Hindlimb muscle (tissue), 1 donor: Measurements from ENCODE around the gene TTI1. TPM values are rescaled to one million over a fixed set of nuclear protein-coding genes. Genes with fewer than 3 reads are reported as not detected.
"Not testable (repeated sequence)": the region's sequence is repeated elsewhere in the genome, so short reads cannot be mapped to it uniquely, and the experiment has no call there.

ENCODE experiments used
- DNase-seq: peaks from one replicate; pipeline ENCODE4 v3.0.0-alpha.2; 2013
- polyA plus RNA-seq: library from polyadenylated mRNA; unstranded; fragments of 120-200 nt; gene quantifications from one replicate; pipeline ENCODE4 v1.2.1, GENCODE V29; 2013; ENCODE audit not compliant: insufficient read length

TTI1 gene
- polyA plus RNA-seq, 1 donor = 17.4 TPM

DNA sequence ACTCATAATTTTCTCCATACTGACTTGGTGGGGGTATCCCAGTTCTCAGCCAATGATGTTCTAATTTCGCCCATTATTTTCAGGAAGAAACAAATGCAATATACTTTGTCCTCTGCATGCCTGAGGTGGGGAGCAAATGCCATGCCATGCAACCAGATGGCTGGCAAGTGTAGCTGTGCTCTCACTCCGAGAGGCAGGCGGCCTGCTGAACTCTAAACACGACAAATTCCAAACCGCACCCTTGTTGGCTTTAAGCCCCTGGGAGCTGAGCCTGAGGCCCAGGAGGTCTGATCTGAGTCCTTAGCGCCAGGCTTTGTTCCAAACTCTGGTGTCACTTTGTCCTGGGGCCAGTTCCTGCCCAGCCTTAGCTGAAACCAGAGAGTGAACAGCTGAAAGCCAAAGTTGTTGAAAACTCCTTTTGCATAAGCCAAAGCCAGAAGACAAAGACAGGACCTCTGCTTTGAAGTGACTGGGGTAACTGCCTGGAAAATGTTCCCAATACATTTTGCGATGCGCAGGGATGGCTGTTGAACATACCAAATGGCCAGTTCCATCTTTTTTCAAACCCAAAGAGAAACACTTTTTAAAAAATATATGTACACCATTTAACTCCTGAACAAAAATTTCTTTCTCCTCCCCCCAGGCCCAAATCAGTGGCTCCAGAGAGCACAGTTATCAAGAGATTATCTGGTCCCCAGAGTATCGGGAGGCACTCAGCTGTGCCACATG, 46.2 kb downstream of the TTI1 start:
- DNase-seq = peak; percentile 47

DNA sequence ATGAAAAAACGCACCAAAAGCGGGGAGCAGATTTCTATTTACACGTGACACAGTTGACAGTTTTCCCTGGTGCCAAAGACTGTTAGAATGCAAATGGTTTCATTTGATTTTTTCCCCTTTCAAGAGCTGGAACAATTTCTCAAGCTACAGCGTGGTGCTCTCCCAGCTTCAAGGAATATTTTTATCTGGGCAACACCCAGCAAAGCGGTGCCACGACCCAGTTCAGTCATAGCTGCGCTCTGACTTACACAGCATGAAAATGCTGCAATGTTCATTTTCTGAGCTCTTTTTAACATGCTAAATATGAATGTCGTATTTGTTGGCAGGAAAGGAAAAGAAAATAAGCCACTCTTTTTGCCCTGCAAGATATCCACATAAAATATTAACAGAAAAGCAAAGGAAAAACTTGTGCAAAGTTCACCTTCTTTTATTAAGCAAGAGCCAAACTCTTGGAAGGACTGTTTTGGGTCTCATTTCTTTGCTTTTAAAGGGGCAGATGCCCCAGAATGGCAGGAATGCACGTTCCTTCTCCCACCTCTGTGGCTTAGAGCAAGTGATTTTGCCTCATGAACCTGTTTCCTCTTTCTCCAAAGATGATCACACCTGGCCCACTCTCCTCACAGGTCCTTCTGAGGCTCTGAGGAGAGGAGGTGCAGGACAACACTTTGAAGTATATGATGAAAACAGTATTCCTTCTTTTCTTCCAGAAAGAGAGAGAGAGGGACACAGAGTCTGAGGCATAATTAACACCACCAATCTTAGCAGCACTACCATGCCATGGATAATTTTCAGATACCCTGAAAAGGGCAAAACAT, 47.0 kb downstream of the TTI1 start:
- DNase-seq = no peak

DNA sequence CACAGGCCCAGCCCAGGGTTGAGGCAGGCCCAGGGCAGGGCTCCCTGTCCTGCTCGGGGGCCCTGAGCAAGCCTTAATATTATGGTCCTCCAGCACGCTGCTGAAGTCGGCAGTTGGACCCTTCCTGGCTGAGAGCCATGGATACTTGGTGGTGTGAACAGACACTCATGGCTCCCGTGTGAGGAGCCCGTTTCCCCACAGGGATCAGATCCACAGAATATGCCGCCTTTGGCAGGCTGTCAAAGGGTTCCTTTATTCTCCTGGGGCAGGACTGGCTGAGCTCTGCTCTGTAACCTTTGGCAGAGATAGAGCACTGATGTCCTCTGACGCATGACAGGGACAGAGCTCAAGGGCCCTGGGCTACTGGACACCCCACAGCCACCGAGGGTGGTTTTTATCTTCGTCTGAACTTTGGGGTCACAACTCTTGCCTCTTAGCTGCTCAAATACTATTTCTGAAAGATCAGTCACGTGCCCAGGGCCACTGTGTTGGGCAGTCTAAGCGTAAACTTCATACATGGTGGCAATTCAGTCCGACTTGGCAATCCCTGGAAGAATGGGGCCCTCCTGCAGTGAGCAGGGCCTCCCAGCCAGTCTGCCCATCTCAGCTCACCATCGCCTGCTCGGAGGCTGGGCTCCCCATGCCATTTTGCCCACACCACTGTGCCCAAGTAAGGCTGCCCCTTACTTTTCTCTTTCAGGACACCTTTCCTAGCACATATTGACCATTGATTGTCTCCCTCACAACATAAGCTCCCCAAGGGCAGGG, 49.1 kb downstream of the TTI1 start:
- DNase-seq = no peak

DNA sequence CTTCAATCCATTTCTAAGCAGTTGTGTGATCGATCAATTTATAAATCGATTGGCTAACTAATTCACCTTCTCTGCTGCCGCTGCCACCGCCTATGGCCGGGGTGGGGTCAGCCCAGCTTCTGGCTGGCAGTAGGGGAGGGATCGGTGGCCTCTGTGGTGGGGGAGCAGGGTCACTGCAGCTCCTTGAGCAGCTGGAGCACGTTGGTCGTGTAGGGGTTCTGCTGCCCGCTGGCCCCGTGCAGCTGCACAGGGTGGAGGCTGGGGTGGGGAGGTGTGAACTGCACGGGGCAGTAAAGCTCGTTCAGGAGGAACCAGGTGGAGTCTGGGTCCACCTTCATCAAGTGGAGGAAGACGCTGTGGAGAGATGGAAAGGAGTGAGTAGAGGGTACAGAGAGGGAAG, 50.0 kb downstream of the TTI1 start:
- DNase-seq = no peak

DNA sequence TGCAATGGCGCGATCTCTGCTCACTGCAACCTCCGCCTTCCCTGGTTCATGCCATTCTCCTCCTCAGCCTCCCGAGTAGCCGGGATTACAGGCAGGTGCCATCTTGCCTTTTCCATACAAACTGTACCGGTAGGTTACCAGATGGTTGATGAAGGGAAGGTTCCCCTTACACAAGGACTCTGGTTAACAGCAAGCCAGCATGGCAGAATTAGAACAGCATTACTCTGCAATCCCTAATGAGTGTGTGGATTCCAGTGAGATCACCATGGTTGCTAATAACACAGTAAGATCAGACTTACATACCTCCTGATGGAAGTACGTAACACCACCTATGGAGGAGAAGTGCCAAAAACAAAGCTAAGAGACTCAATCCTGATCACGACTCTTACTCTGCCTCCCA, 51.7 kb downstream of the TTI1 start:
- no peak for DNase-seq

DNA sequence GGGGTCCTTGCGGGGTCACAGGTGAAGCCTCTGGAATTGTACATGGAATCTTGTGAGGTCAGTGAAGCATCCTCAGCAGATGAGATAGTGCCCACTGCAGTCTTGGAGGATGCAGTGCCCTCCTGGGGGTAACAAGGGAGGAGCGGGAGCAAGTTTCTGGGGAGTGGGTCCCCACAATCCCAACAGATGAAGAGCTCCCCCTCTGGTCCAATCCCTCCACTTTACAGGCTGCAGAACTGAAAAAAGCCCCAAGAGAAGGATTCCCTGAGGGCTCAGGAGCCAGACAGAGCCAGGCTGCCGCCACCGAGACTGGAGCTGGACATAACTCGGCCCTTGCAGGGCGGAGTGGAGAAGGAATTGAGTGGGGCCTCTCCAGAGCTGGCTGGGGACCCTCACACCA, 52.4 kb downstream of the TTI1 start:
- no peak for DNase-seq

DNA sequence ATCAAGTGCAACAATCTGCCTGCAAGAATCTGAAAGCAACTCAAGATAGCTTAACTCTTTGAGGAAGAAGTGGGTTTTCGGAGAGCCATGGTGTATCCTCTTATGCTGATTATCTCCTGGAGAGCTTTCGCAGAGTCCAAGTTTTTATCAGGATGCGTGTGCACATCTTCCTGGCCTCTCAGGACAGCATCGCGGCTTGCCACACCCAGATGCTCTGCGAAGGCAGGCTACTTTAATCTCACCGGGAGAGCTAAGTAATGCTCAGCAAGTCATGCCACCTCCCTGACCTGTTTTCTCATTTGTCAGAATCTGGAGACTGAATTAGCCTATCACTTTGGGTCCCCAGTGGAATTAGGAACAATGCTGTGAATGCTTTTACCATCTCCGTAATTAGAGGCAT, 52.9 kb downstream of the TTI1 start:
- no peak for DNase-seq

DNA sequence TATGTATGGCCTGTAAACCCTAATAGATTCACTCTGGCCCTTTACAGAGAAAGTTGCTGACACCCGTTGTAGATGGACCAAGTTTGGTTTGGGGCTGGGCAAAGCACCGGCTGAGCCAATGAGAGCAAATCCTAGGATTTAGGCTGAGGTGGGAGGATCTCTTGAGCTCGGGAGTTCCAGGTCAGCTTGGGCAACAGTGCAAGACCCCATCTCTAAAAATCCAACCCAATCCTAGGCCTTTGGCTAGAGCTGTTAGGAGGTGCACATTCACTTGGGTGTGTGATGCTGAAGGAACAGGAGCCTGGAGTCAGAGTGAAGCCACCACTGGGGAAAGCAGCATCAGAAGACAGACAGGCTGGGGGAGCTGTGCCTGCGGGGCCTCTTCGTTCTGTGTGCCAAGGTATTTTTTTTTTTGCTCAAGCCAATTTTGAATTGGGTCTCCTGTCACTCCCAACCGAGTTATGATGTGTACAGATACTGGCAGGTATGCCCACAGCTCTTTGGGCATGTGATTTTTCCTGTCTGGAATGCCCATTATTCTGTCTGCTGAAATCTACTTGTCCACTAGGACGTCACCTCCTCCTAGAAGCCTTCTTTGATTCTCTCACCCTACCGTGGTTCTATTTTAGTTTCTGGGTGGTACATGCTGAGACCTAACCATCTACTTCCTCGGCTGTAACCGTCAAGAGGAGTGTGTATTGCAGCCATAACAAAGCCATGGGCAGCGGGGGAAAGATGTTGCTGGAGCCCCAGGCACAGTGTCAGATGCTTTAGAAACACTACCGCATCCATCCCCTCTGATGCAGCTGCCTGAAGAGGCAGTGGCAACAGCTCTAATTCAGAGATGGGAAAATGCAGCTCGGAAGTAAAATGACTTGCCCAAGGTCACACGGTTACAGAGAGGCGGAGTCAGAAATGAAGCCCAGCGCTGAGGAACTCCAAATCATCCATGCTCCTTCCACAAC, 54.0 kb downstream of the TTI1 start:
- no peak for DNase-seq

DNA sequence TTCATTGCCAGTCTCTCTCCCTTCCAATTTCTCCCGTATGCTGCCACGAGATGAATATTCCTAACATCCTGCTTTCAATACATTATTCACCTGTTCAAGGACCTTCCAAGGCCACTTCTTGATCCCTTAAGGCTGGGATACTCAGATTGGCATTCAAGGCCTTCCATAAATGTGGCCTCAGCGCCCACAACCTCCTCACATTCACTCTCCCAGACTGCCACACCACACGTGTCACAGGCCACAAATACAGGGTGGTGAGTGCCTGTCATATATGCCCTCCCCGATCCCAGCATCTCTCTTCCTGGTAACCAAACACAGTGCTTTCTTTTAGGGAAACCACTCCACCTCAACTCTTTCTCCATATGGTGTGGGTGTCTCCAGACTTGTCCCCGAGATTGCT, 55.5 kb downstream of the TTI1 start:
- DNase-seq = no peak

DNA sequence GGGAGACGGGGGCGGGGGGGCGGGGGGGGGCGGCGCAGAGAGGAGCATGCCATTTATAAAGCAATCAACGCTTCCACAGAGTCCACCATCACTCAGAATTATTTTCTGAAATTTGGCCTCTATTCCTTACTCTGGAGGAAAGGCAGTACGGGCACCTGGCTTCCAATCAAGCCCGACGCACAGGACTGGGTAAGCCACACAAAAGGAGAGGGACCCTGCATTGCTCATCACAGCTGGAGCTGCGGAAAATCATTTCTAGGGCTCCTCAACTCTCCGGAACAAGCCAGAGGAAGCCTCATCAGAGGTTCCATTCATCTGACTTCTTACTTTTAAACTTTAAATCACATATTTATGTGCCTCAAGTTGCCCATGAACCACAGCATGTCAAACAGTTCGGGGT, 55.9 kb downstream of the TTI1 start:
- no peak for DNase-seq

DNA sequence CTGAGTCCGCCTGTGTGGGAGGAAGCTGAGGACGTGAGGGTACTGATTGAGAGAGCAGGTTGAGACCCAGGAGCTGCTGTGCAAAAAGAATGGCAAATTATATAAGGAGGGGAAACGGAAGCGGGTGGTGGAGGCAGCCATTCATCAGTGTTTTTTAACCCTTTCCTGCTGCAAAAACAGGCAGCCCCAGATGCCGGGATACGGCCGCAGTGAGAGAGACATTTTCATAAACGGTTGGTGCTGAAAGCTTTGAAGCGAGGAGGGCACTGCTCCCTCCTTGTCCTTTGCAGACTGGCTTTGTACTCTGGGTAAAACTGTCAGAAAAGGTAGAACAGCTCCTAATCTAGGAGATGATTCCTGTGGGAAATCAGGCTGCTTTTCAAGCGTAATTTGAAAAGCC, 56.4 kb downstream of the TTI1 start:
- no peak for DNase-seq

DNA sequence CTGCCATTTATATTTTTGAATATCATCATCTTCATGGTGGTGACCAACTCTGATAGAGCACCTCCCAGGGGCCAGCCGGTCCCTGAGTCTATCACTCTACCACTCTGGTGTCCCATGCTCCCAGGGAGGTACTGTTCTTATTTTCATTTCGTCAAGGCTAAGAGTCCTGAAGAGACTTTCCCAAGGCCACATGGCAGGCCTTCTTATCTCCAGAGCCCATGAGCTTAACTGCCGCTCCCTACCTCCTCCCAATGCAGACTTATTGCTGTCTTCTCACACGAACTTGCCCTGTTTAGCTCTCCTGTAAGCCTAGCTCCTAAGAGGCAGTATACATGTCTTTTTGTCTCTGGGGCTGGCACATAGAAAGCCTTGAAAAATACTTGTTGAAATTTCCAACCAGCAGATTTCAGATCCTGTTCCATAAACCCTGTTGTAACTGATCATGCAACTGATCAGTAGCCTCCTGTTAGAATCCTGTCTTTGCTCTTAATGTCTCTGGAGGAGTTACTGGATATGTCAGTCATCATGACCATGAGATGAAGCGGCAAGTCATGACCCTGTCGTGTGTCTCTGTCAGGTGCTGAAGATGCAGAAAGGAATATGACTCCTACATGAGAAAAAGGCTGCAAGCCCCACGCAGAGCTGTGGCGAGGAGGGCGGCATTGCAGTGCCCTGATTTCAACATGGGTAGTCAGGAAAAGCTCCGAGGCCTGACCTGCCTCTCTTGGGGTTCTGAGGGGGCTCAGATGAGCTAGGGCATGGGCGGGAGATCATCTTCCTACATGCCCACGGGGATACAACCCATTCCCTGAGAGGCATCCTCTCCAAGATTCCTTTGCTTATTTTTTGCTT, 60.0 kb downstream of the TTI1 start:
- DNase-seq = no peak

DNA sequence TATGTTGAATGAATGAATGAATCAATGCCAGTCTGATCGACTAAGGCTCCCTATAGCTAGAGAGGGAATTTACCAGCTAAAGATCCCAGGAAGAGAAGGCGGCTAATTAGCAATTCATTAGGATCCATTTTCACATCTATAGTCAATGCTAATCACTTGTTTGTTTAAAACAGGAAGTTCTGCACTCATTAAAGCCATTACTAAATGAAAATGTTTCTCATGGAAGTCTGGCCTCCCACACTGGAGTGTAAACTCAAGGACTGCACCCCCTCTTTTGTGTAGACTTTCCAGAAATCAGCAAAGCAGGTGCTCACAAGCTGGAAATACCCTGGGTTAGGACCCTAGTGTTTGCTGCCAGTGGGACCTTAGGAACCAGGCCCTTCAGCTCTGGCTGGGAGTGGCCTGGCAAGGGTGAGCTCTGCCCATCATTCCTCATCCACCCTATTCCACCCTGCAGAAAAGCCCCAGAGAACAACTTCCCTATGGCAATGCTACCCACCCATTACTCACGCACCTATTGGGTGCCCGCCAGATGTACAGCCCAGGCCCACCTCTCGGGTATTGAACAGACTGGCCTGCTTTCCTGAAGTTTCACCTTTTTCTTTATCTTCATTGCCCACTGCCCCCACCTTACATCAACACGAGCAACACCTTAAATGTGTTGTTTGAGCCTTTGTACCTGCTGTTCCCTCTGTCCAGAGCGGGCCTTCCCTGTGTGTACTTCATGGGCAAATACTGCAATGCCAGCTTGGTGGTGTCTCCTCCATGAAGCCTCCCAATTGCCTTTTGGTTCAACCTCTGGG, 60.8 kb downstream of the TTI1 start:
- no peak for DNase-seq

DNA sequence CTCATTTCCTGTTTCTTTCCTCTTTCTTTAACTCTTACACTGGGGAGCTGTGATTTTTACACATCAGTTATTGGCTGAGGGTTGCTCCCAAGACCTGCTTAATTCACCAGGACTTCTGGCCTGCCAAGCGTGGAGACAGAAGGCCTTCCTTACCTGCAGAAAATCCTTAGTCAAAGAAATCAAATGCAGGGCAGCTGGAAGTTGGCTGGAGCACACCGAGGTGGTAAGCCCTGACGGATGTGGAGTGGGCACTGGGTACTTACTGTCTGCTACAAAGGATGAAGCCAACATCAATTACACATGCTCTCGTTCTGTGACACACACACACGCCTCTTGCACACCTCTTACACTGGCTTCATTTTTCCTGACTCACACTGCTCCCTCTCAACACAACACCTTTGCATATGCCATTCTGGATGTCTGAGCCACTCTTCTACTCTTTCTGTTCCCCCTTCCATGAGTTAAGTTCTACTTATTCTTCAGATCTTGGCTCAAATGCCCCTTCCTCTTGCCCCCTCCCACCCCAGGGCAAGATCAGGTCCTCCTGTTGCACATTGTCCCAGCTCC, 61.6 kb downstream of the TTI1 start:
- DNase-seq = no peak

DNA sequence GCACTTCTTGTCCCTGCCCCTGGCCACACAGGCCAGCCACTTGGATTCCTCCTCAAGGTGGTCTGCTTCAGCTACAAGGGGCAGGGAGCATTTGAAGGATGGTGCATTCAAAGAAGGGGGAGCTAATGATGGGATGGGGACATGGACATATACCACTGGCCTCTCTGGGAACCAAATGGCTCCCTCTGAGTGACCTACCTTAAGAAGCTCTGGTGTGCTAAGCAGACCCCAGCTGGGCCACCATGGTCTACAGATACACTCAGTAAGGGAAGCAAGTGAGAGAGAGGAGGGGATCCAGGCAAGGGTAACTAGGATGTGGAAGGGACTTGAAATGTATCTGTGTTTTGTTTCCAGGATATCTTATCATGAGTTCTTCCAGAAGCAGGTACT, 62.4 kb downstream of the TTI1 start:
- DNase-seq = no peak

DNA sequence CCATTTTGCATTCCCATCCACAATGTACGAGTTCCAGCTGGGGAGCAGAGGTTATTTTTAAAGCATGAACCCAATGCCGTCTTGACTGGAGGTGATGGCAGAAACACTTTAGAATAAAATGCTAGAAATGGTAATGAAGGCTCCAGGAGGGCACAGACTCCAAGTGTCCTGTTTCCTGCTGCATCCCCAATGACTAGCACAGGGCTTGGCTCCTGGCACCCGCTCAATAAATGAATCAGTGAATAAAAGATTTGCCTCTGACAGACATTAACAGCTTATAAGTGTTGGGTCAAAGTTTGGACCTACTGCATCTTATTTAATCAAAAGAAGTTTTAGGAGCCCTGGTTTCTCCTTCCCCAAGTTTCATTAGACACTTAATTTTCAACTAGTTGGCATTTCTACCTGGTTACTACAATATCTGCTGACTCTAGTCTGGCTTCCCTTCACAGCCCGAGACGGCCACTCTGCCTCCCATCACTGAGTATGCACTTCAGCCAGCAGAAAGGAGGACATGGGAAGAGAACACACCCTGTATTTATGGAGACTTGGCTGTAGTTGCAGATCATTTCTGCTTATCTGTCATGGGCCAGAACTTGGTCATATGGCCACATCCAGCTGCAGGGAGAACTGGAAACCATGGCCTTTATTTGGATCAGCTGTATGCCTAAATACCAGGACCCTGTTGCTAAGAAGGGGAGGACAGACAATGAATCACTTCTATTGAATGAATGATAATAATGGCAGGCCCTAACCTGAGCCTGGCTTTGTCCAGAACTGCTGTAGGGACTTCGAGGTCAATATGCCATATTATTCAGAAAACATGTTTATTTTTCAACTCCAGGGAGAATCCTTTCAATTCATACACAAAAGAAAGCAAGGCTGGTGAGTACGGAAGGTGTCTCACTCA, 63.1 kb downstream of the TTI1 start:
- DNase-seq = no peak

DNA sequence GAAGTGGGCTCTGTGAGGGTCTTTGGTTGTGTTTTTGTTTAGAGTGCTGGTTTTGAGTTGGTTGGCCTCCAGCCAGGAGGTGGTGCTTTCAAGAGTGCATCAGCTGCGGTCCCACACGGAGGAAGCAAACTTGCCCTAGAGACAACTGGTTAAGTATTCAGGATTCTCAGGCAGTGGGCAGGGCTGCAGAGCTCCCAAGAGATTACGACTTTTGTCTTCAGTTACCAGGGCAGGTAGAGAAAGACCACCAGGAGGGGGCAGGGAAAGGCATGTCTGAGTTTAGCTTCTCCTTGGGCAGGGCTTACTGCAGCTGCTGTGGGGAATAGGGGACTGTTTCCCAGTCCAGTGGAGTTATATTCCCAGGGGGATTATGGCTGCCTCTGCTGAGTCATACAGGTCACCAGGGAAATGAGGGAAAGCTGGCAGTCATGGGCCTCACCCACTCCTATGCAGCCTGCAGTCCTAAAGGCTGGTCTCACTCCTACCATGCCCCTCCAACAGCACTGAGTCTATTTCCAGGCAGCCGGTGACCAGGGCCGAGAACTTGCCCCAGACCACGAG, 64.3 kb downstream of the TTI1 start:
- DNase-seq = no peak

DNA sequence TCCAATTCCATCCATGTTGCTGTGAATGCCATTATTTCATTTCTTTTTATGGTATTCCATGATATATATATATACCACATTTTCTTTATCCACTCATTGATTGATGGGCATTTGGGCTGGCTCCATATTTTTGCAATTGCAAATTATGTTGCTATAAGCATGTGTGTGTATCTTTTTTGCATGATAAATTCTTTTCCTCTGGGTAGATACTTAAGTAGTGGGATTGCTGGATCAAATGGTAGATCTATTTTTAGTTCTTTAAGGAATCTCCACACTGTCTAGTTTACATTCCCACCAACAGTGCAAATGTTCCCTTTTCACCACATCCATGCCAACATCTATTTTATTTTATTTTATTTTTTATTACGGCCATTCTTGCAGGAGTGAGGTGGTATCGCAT, 69.8 kb downstream of the TTI1 start:
- not testable (repeated sequence) for DNase-seq

DNA sequence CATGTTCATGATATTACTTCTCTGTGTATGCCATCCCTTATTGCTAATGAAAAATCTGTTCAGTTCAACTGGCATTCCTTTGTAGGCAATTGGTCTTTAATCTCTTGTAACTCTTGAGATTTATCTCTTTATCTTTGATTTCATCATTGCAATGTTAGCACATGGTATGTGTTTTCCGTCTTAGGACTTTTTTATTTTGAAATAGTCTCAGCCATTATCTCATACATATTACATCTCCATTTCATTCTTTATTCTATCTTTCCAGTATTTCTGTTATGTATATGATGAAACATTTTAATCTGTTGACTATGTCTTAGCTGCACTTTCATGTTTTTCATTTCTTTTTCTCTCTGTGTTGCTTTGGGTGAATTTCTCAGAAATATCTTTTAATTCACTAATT, 72.2 kb downstream of the TTI1 start:
- DNase-seq = no peak
